GM12878 (cell line): ENCODE measurements around the gene FAM177B. TPM values are rescaled to one million over a fixed set of nuclear protein-coding genes. Genes with fewer than 3 reads are reported as not detected.

Experiments used
- ATAC-seq: fragments of 200-7000 bp; cut with Tn5 transposase; 3 replicates; pipeline ENCODE4 v1.9.1; 2020; ENCODE audit warnings: mild to moderate bottlenecking, moderate library complexity
- BruUV-seq: library from RNA; stranded (reverse); fragments of 400-500 nt; replicated peaks from 2 replicates; lab custom pipeline; 2021; lab: Mats Ljungman, UMichigan
- CTCF ChIA-PET: fragments of 300-600 bp; sonication (Branson Sonifier 250); formaldehyde crosslinking; extraction: SDS; loops from one replicate; lab custom pipeline; 2021; ENCODE audit warnings: inconsistent platforms; lab: Yijun Ruan, JAX
- POLR2A ChIA-PET: fragments of 350-600 bp; formaldehyde crosslinking; extraction: SDS; loops from one replicate; lab custom pipeline; 2021; ENCODE audit warnings: inconsistent platforms; lab: Charles Lee
- RAD21 ChIA-PET: fragments of 300-600 bp; sonication (Branson Sonifier 250); formaldehyde crosslinking; loops from one replicate; lab custom pipeline; 2023; ENCODE audit warnings: antibody characterized with exemption; ENCODE audit not compliant: unreplicated experiment; lab: Charles Lee
- SMC1A ChIA-PET: fragments of 300-600 bp; sonication (Branson Sonifier 250); formaldehyde crosslinking; loops from one replicate; lab custom pipeline; 2023; ENCODE audit not compliant: unreplicated experiment, uncharacterized antibody; lab: Charles Lee
- DNase-seq: peaks from one replicate; pipeline ENCODE4 v3.0.0-alpha.2; 2011; ENCODE audit warnings: low read depth, low spot score
- FAIRE-seq: peaks from 3 replicates; lab custom pipeline; 2011; peaks lifted over from hg19 to GRCh38; lab: Jason Lieb, UNC
- H2AFZ ChIP-seq: 2 replicates; pipeline ENCODE4 v1.6.0; 2011; ENCODE audit warnings: low read depth, low read length, control low read depth; ENCODE audit not compliant: control insufficient read depth
- H3K27ac ChIP-seq: 2 replicates; pipeline ENCODE4 v1.5.1; 2011; ENCODE audit warnings: control low read depth; ENCODE audit not compliant: control insufficient read depth, insufficient read depth
- H3K27me3 ChIP-seq, 2 experiments: replicated peaks in 1 of 2; 2 replicates each; pipeline versions ENCODE4 v1.6.0 to v1.6.1; 2011; ENCODE audit warnings: low read length in 1 of 2; ENCODE audit not compliant: control insufficient read depth in 2 of 2, insufficient read depth in 2 of 2
- H3K36me3 ChIP-seq, 2 experiments: 2 replicates each; pipeline ENCODE4 v1.5.1; 2011; ENCODE audit warnings: low read length in 1 of 2; ENCODE audit not compliant: control insufficient read depth in 2 of 2, insufficient read depth in 2 of 2
- H3K4me1 ChIP-seq: 2 replicates; pipeline ENCODE4 v1.6.1; 2011; ENCODE audit warnings: mild to moderate bottlenecking, low read length, moderate library complexity, mixed read lengths; ENCODE audit not compliant: control insufficient read depth, insufficient read depth
- H3K4me2 ChIP-seq: 2 replicates; pipeline ENCODE4 v1.6.0; 2011; ENCODE audit warnings: control low read depth; ENCODE audit not compliant: control insufficient read depth, insufficient read depth
- H3K4me3 ChIP-seq: fragments of 200-600 bp; sonication (generic); 2 replicates; pipeline ENCODE4 v1.5.1; 2016
- H3K79me2 ChIP-seq: 2 replicates; pipeline ENCODE4 v1.6.0; 2011; ENCODE audit warnings: low read length; ENCODE audit not compliant: control insufficient read depth, insufficient read depth
- H3K9ac ChIP-seq: 2 replicates; pipeline ENCODE4 v1.8.0; 2011; ENCODE audit warnings: low read length, control low read depth, mixed read lengths; ENCODE audit not compliant: control insufficient read depth, insufficient read depth
- H3K9me3 ChIP-seq: replicated peaks from 3 replicates; pipeline ENCODE4 v1.5.1; 2011; ENCODE audit warnings: mild to moderate bottlenecking, low read length; ENCODE audit not compliant: control insufficient read depth, insufficient read depth
- H4K20me1 ChIP-seq: 2 replicates; pipeline ENCODE4 v1.6.0; 2011; ENCODE audit not compliant: control insufficient read depth, insufficient read depth
- BACH1 ChIP-seq: fragments of 450-650 bp; IDR thresholded peaks from 2 replicates; pipeline ENCODE4 v1.6.1; 2017; ENCODE audit warnings: mild to moderate bottlenecking, borderline replicate concordance
- CBFB ChIP-seq: IDR thresholded peaks from 2 replicates; pipeline ENCODE4 v1.6.1; 2016; ENCODE audit warnings: antibody characterized with exemption, low read depth
- GATAD2B ChIP-seq: fragments of 450-650 bp; conservative IDR thresholded peaks from 2 replicates; pipeline ENCODE4 v1.6.1; 2017; ENCODE audit warnings: low read depth, mild to moderate bottlenecking, moderate library complexity
- HDGF ChIP-seq: fragments of 450-650 bp; IDR thresholded peaks from 2 replicates; pipeline ENCODE4 v1.6.1; 2016; ENCODE audit warnings: antibody characterized with exemption
- KAT2A ChIP-seq: conservative IDR thresholded peaks from 2 replicates; pipeline ENCODE4 v1.6.1; 2011; ENCODE audit warnings: low read depth, low read length; ENCODE audit not compliant: control insufficient read depth
- RBBP5 ChIP-seq: fragments of 200-600 bp; sonication (generic); conservative IDR thresholded peaks from 2 replicates; pipeline ENCODE4 v1.6.1; 2016
- TCF7 ChIP-seq: IDR thresholded peaks from 2 replicates; pipeline ENCODE4 v1.6.1; 2014; ENCODE audit warnings: antibody characterized with exemption, borderline replicate concordance
- WGBS: methylation state at CpG from one replicate; pipeline ENCODE4 v1.1.6; 2016; ENCODE audit warnings: low lambda C conversion rate; ENCODE audit not compliant: insufficient replicate concordance, insufficient coverage; ENCODE audit errors: missing lambda C conversion rate; 5-methylcytosine and 5-hydroxymethylcytosine counted together
- in situ Hi-C: fragments of 300-500 bp; cut with MboI; formaldehyde crosslinking; loops from 9 replicates; pipeline ENCODE4 v1.14.3; 2018; ENCODE audit warnings: mixed read lengths
- intact Hi-C: fragments of 100-400 bp; cut with micrococcal nuclease; formaldehyde crosslinking; loops from one replicate; pipeline ENCODE4 v1.14.2; 2022; ENCODE audit not compliant: unreplicated experiment
- polyA plus RNA-seq, 11 experiments: library from polyadenylated mRNA; depleted of rRNA in 4 of 11; unstranded in 6 of 11; stranded (reverse) in 5 of 11; fragments of >200 nt; fragmentation: Nextera tagmentation in 4 of 11; fragmentation: Illumina TruSeq in 1 of 11; extraction: Ambion mirVana in 4 of 11; extraction: Trizol in 1 of 11; gene quantifications; 1 replicate in 1 of 11; 2 replicates in 10 of 11; pipeline versions ENCODE4 v1.2.1 to v1.2.3, GENCODE V29; 2011 to 2016; ENCODE audit warnings: inconsistent platforms in 2 of 11, missing spikeins in 2 of 11, low read depth in 1 of 11
- total RNA-seq, 4 experiments: library from RNA; depleted of rRNA in 3 of 4; stranded (reverse); fragments of >200 nt in 3 of 4; fragmentation: Illumina TruSeq in 1 of 4; extraction: Trizol in 1 of 4; gene quantifications; 2 replicates each; pipeline versions ENCODE4 v1.2.1 to v1.2.3, GENCODE V29; 2013 to 2021
- TF ChIP-seq, protein P1 (sequence below): fragments of 450-650 bp; conservative IDR thresholded peaks from 2 replicates; pipeline ENCODE4 v1.6.1; 2017; ENCODE audit warnings: mild to moderate bottlenecking, moderate library complexity

Gene FAM177B
- total and polyA plus RNA-seq, 10 of the 15 experiments (the other 5 are each of a cell fraction or from before 2014, with no cell fraction given), result 0.06 TPM; not detected in 9

DNA sequence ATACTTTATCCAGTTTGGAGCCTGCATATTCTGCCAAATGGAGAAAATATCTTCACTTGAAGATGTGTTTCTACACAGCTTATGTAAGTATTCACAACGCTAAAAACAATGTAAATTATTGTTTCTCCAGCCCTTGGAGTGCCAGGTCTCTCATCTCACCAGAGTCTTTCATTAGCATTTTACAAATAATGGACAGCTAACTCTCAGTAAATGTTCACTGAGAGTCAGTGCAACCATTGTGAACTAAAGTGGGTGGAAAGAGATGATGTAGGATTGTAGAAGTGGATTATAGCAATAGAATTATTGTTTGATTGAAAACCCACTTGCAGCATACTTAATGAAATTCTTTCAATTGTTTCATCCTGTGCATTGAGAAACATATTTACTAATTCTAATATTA lies 8.3 kb upstream of the FAM177B start:
- Histone ChIP-seq H3K79me2 (no peaks in the 10 kb centered on the region), H3K9me3 (no peaks in the 10 kb centered on the region), H3K9ac (no peak overlapping the region), H3K4me2 (no peak overlapping the region), H3K36me3 (peaks cover 5 to 12% of the 10 kb centered on the region in 2 experiments), H3K4me3 (no peak overlapping the region), H4K20me1 (no peaks in the 10 kb centered on the region), H3K4me1 (peaks cover 15% of the 10 kb centered on the region), H3K27me3 (no peaks in the 10 kb centered on the region), H2AFZ (no peak overlapping the region), H3K27ac (no peak overlapping the region)
- no TSS peak for BruUV-seq
- FAIRE-seq (no peak), ATAC-seq (no peak), DNase-seq (no peak)
- in situ Hi-C loops, result no loop called here
- 100% methylated on average over 1 of the region's 1 CpG for WGBS
- intact Hi-C loops, result no loop called here
- RAD21 ChIA-PET, result no interaction called here
- TF ChIP-seq BACH1 (no peak), TCF7 (no peak), GATAD2B (no peak), KAT2A (no peak), RBBP5 (no peak), HDGF (no peak), CBFB (no peak)
- TF ChIP-seq, protein P1, sequence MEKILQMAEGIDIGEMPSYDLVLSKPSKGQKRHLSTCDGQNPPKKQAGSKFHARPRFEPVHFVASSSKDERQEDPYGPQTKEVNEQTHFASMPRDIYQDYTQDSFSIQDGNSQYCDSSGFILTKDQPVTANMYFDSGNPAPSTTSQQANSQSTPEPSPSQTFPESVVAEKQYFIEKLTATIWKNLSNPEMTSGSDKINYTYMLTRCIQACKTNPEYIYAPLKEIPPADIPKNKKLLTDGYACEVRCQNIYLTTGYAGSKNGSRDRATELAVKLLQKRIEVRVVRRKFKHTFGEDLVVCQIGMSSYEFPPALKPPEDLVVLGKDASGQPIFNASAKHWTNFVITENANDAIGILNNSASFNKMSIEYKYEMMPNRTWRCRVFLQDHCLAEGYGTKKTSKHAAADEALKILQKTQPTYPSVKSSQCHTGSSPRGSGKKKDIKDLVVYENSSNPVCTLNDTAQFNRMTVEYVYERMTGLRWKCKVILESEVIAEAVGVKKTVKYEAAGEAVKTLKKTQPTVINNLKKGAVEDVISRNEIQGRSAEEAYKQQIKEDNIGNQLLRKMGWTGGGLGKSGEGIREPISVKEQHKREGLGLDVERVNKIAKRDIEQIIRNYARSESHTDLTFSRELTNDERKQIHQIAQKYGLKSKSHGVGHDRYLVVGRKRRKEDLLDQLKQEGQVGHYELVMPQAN, result no peak
- SMC1A ChIA-PET, result interaction anchor here (1.2 to 1.8 kb wide), 2 partner anchors 10 to 11 kb away, joined by 4 to 5 read pairs; no protein-coding TSS in a partner anchor
- POLR2A ChIA-PET, result no interaction called here
- CTCF ChIA-PET, result interaction anchor here (1.2 kb wide), 1 partner anchor 8 kb away, joined by 3 read pairs; the partner anchor contains the start of gene FAM177B
